GM13977 (cell line): ENCODE data around the gene LRRC47.

Source experiments
- DNase-seq: peaks from one replicate; pipeline ENCODE4 v3.0.0; 2012; ENCODE audit warnings: low spot score
- CTCF ChIP-seq: IDR thresholded peaks from 2 replicates; pipeline ENCODE4 v1.5.1; 2012; ENCODE audit warnings: mild to moderate bottlenecking, control low read depth; ENCODE audit not compliant: insufficient read depth; ENCODE audit errors: extremely low read depth, missing control alignments
- in situ Hi-C: fragments of 300-500 bp; cut with MboI; formaldehyde crosslinking; loops from one replicate; pipeline ENCODE4 v1.12.0; 2022; ENCODE audit warnings: low sequenced_read_pairs, low pct_unique_long_range_greater_than_20kb, mixed read lengths, inconsistent platforms; ENCODE audit not compliant: unreplicated experiment

Gene LRRC47

GRCh38 chr1:3732434-3733093 lies 63.7 kb downstream of the LRRC47 start:
- in situ Hi-C loops, result no loop called here
- DNase-seq, result no peak
- TF ChIP-seq CTCF, result no peak

GRCh38 chr1:3731583-3732433 lies 64.5 kb downstream of the LRRC47 start:
- DNase-seq, result no peak
- in situ Hi-C loops, result no loop called here
- TF ChIP-seq CTCF, result no peak

DNA sequence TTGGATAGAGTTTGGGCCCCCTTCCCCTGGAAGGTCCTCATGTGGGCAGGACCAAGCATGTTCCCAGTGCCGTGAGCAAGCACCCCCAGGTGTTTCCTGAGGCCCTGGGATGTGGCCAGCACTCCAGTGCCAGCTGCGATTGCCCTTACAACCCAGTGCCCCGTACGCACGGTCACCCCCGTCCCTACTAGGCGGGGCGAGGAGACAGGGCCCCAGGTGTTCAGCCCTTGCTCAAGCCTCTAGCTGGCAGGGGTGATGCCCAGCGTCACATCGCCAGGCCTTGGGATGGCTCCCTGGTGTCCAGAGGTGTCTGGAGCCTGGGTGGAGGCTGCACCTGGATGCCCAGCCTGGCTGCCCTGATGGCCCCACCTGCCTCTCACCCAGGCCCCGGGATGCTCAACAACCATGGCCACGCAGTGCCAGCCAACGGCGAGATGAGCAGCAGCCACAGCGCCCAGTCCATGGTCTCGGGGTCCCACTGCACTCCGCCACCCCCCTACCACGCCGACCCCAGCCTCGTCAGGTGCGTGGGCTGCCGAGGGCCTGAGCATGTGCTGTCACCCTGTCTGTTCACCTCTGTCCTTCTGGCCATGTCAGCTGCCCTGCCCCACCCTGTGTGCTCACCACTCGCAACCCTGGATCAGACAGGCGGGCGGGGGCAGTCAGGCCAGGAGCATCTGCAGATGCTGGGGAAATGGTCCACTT lies 65.6 kb downstream of the LRRC47 start:
- in situ Hi-C loops, result no loop called here
- no peak for TF ChIP-seq CTCF
- DNase-seq, result no peak

DNA sequence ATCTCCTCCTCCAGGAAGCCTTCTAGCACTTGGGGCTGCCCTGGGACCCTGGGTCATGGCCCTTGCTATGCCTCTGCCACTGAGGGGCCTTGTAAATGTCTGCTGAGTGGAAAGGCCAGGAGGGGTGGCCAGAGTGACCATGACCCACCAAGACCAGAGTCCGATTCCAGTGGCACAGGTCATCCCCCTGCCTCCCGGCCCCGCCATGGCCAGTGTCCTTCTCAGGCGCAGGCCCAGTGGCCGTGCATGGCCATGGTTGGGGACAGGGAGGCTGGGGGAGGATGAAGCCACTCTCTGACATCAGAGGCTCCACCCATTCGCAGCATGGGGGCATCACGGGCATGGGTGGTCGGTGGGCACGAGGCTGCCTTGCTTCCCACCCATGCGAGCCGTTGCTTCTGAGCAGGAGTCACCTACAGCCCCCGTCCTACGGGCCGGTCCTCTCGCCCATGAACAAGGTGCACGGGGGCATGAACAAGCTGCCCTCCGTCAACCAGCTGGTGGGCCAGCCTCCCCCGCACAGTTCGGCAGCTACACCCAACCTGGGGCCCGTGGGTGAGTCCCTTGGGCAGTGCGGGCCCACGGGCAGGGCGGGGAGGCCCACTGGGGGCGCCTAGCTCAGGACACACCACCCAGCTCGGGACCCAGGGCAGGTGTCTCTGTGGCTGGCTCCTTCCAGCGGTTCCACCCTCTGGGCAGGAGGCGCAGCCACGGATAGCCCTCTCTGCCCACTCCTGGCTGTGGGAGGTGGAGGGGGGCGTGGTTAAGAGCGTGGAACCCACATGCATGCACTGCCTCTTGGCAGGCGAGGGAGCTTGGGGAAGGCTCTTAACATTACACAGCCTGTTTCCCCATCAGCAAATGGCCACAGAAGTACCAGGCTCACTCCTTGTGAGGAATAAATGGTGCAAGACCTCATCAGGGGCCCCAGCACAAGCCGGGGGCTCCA lies 66.4 kb downstream of the LRRC47 start:
- TF ChIP-seq CTCF, result no peak
- in situ Hi-C loops, result no loop called here
- DNase-seq, result no peak
